Heart right ventricle (tissue), 16 donors: ENCODE data around the gene COA1. TPM values are rescaled to one million over a fixed set of nuclear protein-coding genes. Genes with fewer than 3 reads are reported as not detected.
"Not testable (repeated sequence)": the region's sequence is repeated elsewhere in the genome, so short reads cannot be mapped to it uniquely, and the experiment has no call there.

ENCODE experiments used
- ATAC-seq, 8 donors: fragments of 200-7000 bp; cut with Tn5 transposase; one replicate each; pipeline ENCODE4 v1.9.1; 2020; ENCODE audit warnings: mild to moderate bottlenecking in 8 of 8, moderate library complexity in 8 of 8, moderate number of reproducible peaks in 1 of 8
- DNase-seq, 2 donors: peaks; one replicate each; pipeline ENCODE4 v3.0.0-alpha.2; 2020
- H3K27ac ChIP-seq, 10 donors: fragments of 200-600 bp; sonication (generic) in 2 of 10; one replicate each; pipeline versions ENCODE4 v1.5.0 to v1.8.0; 2020 to 2022; ENCODE audit warnings: mild to moderate bottlenecking in 3 of 10
- H3K27me3 ChIP-seq, 7 donors: fragments of 200-600 bp; one replicate each; pipeline ENCODE4 v1.8.0; 2021 to 2022; ENCODE audit warnings: mild to moderate bottlenecking in 2 of 7
- H3K36me3 ChIP-seq, 9 donors: fragments of 200-600 bp; sonication (generic) in 1 of 9; one replicate each; pipeline versions ENCODE4 v1.5.0 to v1.8.0; 2020 to 2022; ENCODE audit warnings: mild to moderate bottlenecking in 2 of 9
- H3K4me1 ChIP-seq, 9 donors: fragments of 200-600 bp; sonication (generic) in 1 of 9; one replicate each; pipeline versions ENCODE4 v1.5.0 to v1.8.0; 2020 to 2022; ENCODE audit warnings: mild to moderate bottlenecking in 4 of 9
- H3K4me3 ChIP-seq, 10 donors: fragments of 200-600 bp; sonication (generic) in 2 of 10; one replicate each; pipeline versions ENCODE4 v1.5.0 to v1.8.0; 2020 to 2022; ENCODE audit warnings: mild to moderate bottlenecking in 7 of 10, moderate library complexity in 2 of 10
- H3K9me3 ChIP-seq, 11 donors: fragments of 200-600 bp in 10 of 11; sonication (generic) in 2 of 11; one replicate each; pipeline versions ENCODE4 v1.5.0 to v1.8.0; 2013 to 2022; ENCODE audit warnings: mild to moderate bottlenecking in 2 of 11, control low read depth in 1 of 11, moderate library complexity in 1 of 11
- WGBS, 2 donors: extraction: QIAGEN DNeasy Blood & Tissue Kit; methylation state at CpG; one replicate each; pipeline ENCODE4 v1.1.7; 2013; ENCODE audit warnings: inconsistent platforms in 1 of 2; 5-methylcytosine and 5-hydroxymethylcytosine counted together
- intact Hi-C, 10 donors: fragments of 100-400 bp; cut with DNase I; formaldehyde crosslinking; loops; one replicate each; pipeline versions ENCODE4 v1.11.1 to v1.14.2; 2022
- polyA plus RNA-seq, 2 donors: library from polyadenylated mRNA; stranded (reverse); fragments of 200-250 nt; gene quantifications; one replicate each; pipeline ENCODE4 v1.2.3, GENCODE V29; 2013
- total RNA-seq, 10 donors: library from RNA; stranded (reverse); fragmentation: NEBNext Ultra II Directional in 3 of 10; extraction: Animal tissue kit (Norgen Biotek cat#: 25700) in 3 of 10; gene quantifications; one replicate each; pipeline versions ENCODE4 v1.2.1 to v1.2.4, GENCODE V29; 2021 to 2023
- TF ChIP-seq, protein P1 (sequence below), 9 donors: fragments of 200-600 bp; sonication (generic) in 2 of 9; IDR thresholded peaks; one replicate each; pipeline versions ENCODE4 v1.5.0 to v1.8.0; 2021 to 2022; ENCODE audit warnings: antibody characterized with exemption in 9 of 9, mild to moderate bottlenecking in 5 of 9, moderate library complexity in 1 of 9
- donor health status: Arrhythmogenic right ventricular cardiomyopathy.
- donor health status: ischemic (EF 13 %, LVEDD 7.1; RV severe dilation, severe dysfunction).
- donor health status: healthy with polysubstance abuse.
- donor health status: DM: no; HTN: yes; CAD: no.
- donor health status: DM: no; HTN: no; CAD: no.
- donor health status: ischemic (EF 25% LVEDD 6.9; RV normal size, moderate dysfunction).
- donor health status: ischemic (EF 25% LVEDD 5.7; RV mildly dilated, moderate dysfunction).
- donor health status: healthy.
- donor health status: DM: yes; HTN: yes; CAD: no.
- donor health status: Ischemic cardiomyopathy.
- donor health status: ischemic (EF 35%, LVEDD 5.7; RV mildly dilated, moderate dysfunction).
- donor health status: nonischemic (EF 11% LVEDD 7.7; RV severe dilation, severe dysfunction).
- donor health status: DM: yes; HTN: yes; CAD: no.
- donor health status: PGD.
- donor health status: ischemic (EF 29% LVEDD 5.4; RV normal size, mild dysfunction).
- donor health status: nonischemic (EF 23%, LVEDD 6.1; RV moderate dilation, normal function).

The COA1 gene
- total and polyA plus RNA-seq, 12 donors, result 52.1 to 83.3 (median 75.4) TPM

DNA sequence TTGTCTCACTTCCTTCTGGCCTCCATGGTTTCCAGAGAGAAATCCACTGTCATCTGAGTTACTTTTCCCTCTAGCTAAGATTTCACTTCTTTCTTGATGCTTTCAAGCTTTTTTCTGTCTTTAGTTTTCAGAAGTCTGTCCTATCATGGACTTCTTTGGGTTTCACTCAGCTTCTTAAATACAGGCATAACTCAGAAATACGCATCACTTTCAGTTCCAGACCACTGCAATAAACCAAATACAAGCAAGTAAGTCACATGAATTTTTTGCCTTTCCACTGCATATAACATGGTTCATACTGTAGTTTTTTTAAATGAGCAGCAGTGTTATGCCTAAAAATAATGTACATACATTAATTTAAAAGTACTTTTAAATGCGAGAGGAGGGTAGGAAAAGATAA is 97.8 kb downstream of the COA1 start:
- no peaks in the 10 kb centered on the region for H3K9me3 ChIP-seq
- peaks cover 0 to 9% (median under 1%) of the 10 kb centered on the region in 9 donors for H3K4me1 ChIP-seq
- peaks cover 0 to 99% (median 14%) of the 10 kb centered on the region in 9 donors for H3K36me3 ChIP-seq
- 97 to 100% methylated on average over 2 of the region's 2 CpGs for whole genome bisulfite sequencing, 2 donors
- H3K27ac ChIP-seq, result no peak overlapping the region
- no peaks in the 10 kb centered on the region for H3K27me3 ChIP-seq
- no peak for DNase-seq
- ATAC-seq, result no peak
- H3K4me3 ChIP-seq, result no peak overlapping the region
- intact Hi-C loops, result no loop called here
- TF ChIP-seq, protein P1, sequence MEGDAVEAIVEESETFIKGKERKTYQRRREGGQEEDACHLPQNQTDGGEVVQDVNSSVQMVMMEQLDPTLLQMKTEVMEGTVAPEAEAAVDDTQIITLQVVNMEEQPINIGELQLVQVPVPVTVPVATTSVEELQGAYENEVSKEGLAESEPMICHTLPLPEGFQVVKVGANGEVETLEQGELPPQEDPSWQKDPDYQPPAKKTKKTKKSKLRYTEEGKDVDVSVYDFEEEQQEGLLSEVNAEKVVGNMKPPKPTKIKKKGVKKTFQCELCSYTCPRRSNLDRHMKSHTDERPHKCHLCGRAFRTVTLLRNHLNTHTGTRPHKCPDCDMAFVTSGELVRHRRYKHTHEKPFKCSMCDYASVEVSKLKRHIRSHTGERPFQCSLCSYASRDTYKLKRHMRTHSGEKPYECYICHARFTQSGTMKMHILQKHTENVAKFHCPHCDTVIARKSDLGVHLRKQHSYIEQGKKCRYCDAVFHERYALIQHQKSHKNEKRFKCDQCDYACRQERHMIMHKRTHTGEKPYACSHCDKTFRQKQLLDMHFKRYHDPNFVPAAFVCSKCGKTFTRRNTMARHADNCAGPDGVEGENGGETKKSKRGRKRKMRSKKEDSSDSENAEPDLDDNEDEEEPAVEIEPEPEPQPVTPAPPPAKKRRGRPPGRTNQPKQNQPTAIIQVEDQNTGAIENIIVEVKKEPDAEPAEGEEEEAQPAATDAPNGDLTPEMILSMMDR (IDR thresholded peaks at IDR 0.05), result no peak

DNA sequence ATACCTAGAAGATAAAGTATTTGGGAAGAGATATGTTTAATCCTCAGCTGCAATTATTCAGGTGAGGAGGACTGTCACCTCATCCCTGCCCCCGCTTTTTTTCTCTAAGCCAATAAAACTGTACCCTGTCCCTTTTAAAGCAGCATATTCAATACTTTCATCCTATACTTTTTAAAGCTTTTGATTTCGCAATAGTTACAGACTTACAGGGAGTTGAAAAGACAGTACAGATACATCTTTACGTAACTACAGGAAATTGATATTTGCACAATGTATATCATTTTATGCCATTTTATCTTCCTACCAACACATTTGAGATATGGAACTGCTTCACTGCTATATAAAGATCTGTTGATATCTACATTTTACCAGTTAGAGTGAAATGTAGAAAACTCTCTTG is 98.8 kb downstream of the COA1 start:
- no peak for DNase-seq
- Histone ChIP-seq H3K27ac (no peak overlapping the region), H3K4me1 (peaks cover 0 to 12% (median 3%) of the 10 kb centered on the region in 9 donors), H3K9me3 (no peaks in the 10 kb centered on the region), H3K27me3 (no peaks in the 10 kb centered on the region), H3K36me3 (peaks cover 0 to 99% (median 12%) of the 10 kb centered on the region in 9 donors), H3K4me3 (no peak overlapping the region)
- ATAC-seq, result no peak
- TF ChIP-seq, protein P1 (IDR thresholded peaks at IDR 0.05), result no peak
- intact Hi-C loops, result no loop called here
- 68 to 96% methylated on average over 3 of the region's 3 CpGs for WGBS, 2 donors

DNA sequence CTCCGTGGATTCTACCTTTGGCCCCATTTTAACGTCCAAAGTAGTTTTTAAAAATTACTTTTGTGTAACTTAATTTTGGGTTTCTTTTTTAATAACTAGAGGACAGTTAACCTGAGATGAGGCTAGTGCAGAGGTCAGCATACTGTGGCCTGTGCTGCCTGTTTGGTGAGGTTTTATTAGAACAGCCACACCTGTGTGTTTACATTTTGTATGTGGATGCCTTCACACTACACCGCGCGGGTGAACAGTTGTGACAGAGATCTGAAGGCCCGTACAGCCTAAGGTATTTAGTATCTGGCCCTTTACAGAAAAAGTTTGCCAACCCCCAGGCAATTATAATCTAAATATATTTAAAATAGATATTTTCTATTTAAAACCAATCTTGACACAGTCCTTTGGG is 99.5 kb downstream of the COA1 start:
- ATAC-seq, result no peak
- DNase-seq, result no peak
- intact Hi-C loops, result loop anchor here in 1 of 10 donors (5.0 kb wide), 1 partner anchor 43 kb away; no protein-coding TSS in a partner anchor
- Histone ChIP-seq H3K36me3 (peaks cover 0 to 99% (median 12%) of the 10 kb centered on the region in 9 donors), H3K27ac (no peak overlapping the region), H3K4me1 (peaks cover 0 to 19% (median 9%) of the 10 kb centered on the region in 9 donors), H3K4me3 (no peak overlapping the region), H3K27me3 (no peaks in the 10 kb centered on the region), H3K9me3 (no peaks in the 10 kb centered on the region)
- WGBS, 2 donors, result 91 to 94% methylated on average over 6 of the region's 6 CpGs
- TF ChIP-seq, protein P1 (IDR thresholded peaks at IDR 0.05), result no peak

DNA sequence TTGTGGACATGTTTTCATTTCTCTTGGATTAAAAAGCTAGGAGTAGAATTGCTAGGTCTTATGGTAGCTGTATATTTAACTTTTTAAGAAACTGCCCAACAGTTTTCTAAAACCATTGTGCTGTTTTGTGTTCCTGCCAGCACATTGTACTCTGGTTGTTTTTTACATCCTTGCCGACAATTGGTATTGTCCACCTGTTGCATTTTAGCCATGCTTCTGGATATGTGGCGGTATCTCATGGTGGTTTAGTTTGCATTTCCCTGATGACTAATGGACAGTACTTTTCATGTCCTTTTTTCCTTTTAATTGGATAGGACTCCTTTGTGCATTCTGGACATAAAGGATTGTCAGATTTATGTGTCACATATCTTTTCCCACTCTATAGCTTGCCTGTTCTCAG is 100.9 kb downstream of the COA1 start:
- Histone ChIP-seq H3K4me3 (no peak overlapping the region), H3K9me3 (no peaks in the 10 kb centered on the region), H3K27me3 (no peaks in the 10 kb centered on the region), H3K27ac (no peak overlapping the region), H3K4me1 (peaks cover 0 to 24% (median 14%) of the 10 kb centered on the region in 9 donors), H3K36me3 (peaks cover 0 to 99% (median 13%) of the 10 kb centered on the region in 9 donors)
- WGBS, 2 donors, result 77 to 86% methylated on average over 2 of the region's 2 CpGs
- no peak for DNase-seq
- intact Hi-C loops, result loop anchor here in 1 of 10 donors (5.0 kb wide), 1 partner anchor 41 kb away; no protein-coding TSS in a partner anchor
- TF ChIP-seq, protein P1 (IDR thresholded peaks at IDR 0.05), result no peak
- ATAC-seq, result no peak

DNA sequence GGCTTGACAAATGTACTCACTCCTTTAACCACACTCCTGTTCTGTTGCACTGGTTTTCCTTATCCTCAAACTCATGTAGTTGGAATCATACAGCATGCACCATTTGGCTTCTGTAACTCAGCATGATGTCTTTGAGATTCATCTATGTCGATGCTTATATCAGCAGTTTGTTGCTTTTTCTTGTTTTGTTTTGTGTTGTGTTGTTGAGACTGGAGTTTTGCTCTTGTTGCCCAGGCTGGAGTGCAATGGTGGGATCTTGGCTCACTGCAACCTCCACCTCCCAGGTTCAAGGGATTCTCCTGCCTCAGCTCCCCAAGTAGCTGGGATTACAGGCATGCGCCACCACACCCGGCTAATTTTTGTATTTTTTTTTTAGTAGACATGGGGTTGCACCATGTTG is 101.5 kb downstream of the COA1 start:
- H3K27me3 ChIP-seq, H3K9me3 ChIP-seq, DNase-seq, H3K4me3 ChIP-seq, ATAC-seq, H3K27ac ChIP-seq: not testable (repeated sequence)
- Histone ChIP-seq H3K4me1 (peaks cover 0 to 24% (median 14%) of the 10 kb centered on the region in 9 donors), H3K36me3 (peaks cover 0 to 99% (median 13%) of the 10 kb centered on the region in 9 donors)
- WGBS, 2 donors, result 86 to 97% methylated on average over 3 of the region's 3 CpGs
- intact Hi-C loops, result loop anchor here in 1 of 10 donors (5.0 kb wide), 1 partner anchor 40 kb away; no protein-coding TSS in a partner anchor
